HepG2 (cell line): ENCODE data around the gene IL17D. TPM values are rescaled to one million over a fixed set of nuclear protein-coding genes. Genes with fewer than 3 reads are reported as not detected.
A peak's percentile ranks its signal among the peaks of the same experiment; 100 is the strongest.

Experiments
- ATAC-seq: fragments of 200-7000 bp; cut with Tn5 transposase; 3 replicates; pipeline ENCODE4 v1.9.1; 2020; ENCODE audit warnings: mild to moderate bottlenecking, moderate library complexity
- BruUV-seq: library from RNA; stranded (reverse); fragments of 400-500 nt; replicated peaks from 2 replicates; lab custom pipeline; 2021; lab: Mats Ljungman, UMichigan
- CTCF ChIA-PET: fragments of 300-600 bp; formaldehyde crosslinking; extraction: SDS; loops from one replicate; lab custom pipeline; 2021; ENCODE audit warnings: low total read pairs, inconsistent platforms, low intra/inter-chr PET ratio; lab: Yijun Ruan, JAX
- POLR2A ChIA-PET: fragments of 350-600 bp; sonication (Branson Sonifier 250); formaldehyde crosslinking; loops from one replicate; lab custom pipeline; 2020; ENCODE audit warnings: antibody characterized with exemption, inconsistent platforms; lab: Yijun Ruan, JAX
- DNase-seq: peaks from one replicate; pipeline ENCODE4 v3.0.0-alpha.2; 2015; ENCODE audit warnings: low spot score
- FAIRE-seq: peaks from 3 replicates; lab custom pipeline; 2011; peaks lifted over from hg19 to GRCh38; lab: Jason Lieb, UNC
- H2AFZ ChIP-seq: one replicate; pipeline ENCODE4 v1.6.1; 2011; ENCODE audit warnings: low read length, inconsistent platforms
- H3K27ac ChIP-seq: fragments of 300-600 bp; 3 replicates; pipeline ENCODE4 v1.8.0; 2011; ENCODE audit warnings: mixed run types, mild to moderate bottlenecking, mixed read lengths, low read length, inconsistent platforms; ENCODE audit not compliant: insufficient read depth; ENCODE audit errors: extremely low read length
- H3K27me3 ChIP-seq, 2 experiments: fragments of 200-600 bp in 1 of 2; 2 replicates in 1 of 2; 3 replicates in 1 of 2; pipeline versions ENCODE4 v1.6.0 to v1.8.0; 2011; ENCODE audit warnings: low read length in 2 of 2, mild to moderate bottlenecking in 2 of 2, moderate library complexity in 2 of 2, inconsistent platforms in 1 of 2; ENCODE audit not compliant: insufficient read depth in 2 of 2, control insufficient read depth in 1 of 2
- H3K36me3 ChIP-seq, 2 experiments: fragments of 200-600 bp in 1 of 2; replicated peaks in 1 of 2; 2 replicates in 1 of 2; 3 replicates in 1 of 2; pipeline versions ENCODE4 v1.5.1 to v1.8.0; 2011; ENCODE audit warnings: low read length in 2 of 2, inconsistent platforms in 1 of 2; ENCODE audit not compliant: insufficient read depth in 2 of 2, control insufficient read depth in 1 of 2
- H3K4me1 ChIP-seq: 2 replicates; pipeline ENCODE4 v1.5.1; 2012; ENCODE audit warnings: low read length, inconsistent platforms; ENCODE audit not compliant: insufficient read depth
- H3K4me2 ChIP-seq: 2 replicates; pipeline ENCODE4 v1.6.0; 2011; ENCODE audit warnings: low read depth, low read length, inconsistent platforms
- H3K4me3 ChIP-seq, 3 experiments: fragments of 200-600 bp in 1 of 3; sonication (generic), shearing (Covaris generic) in 1 of 3; replicated peaks in 1 of 3; 2 replicates each; pipeline ENCODE4 v1.5.1; 2011 to 2016; ENCODE audit warnings: low read length in 3 of 3, inconsistent platforms in 2 of 3, low read depth in 2 of 3, mild to moderate bottlenecking in 2 of 3, control low read depth in 1 of 3, mixed read lengths in 1 of 3; ENCODE audit not compliant: insufficient read depth in 1 of 3
- H3K79me2 ChIP-seq: one replicate; pipeline ENCODE4 v1.6.1; 2011; ENCODE audit warnings: low read length, inconsistent platforms; ENCODE audit not compliant: insufficient read depth
- H3K9ac ChIP-seq: 2 replicates; pipeline ENCODE4 v1.6.0; 2011; ENCODE audit warnings: mild to moderate bottlenecking, low read depth, low read length, inconsistent platforms; ENCODE audit not compliant: insufficient read depth
- H3K9me3 ChIP-seq: 2 replicates; pipeline ENCODE4 v1.5.1; 2012; ENCODE audit warnings: mild to moderate bottlenecking, low read length
- H4K20me1 ChIP-seq: 2 replicates; pipeline ENCODE4 v1.6.0; 2011; ENCODE audit warnings: inconsistent platforms, mild to moderate bottlenecking, low read length, moderate library complexity; ENCODE audit not compliant: insufficient read depth
- ARNT2 ChIP-seq: sonication (generic); formaldehyde crosslinking; IDR thresholded peaks from 2 replicates; pipeline ENCODE4 v1.8.0; 2022; ENCODE audit warnings: mild to moderate bottlenecking, low read depth, missing genetic modification reagents, moderate library complexity
- CEBPB ChIP-seq: IDR thresholded peaks from 2 replicates; pipeline ENCODE4 v1.6.1; 2011; ENCODE audit warnings: low read depth, low read length, improper control_type of control experiment, borderline replicate concordance
- CHD2 ChIP-seq: IDR thresholded peaks from 2 replicates; pipeline ENCODE4 v1.6.1; 2011; ENCODE audit warnings: low read depth, low read length, improper control_type of control experiment
- MAFF ChIP-seq: IDR thresholded peaks from 2 replicates; pipeline ENCODE4 v1.6.1; 2011; ENCODE audit warnings: low read depth, low read length, improper control_type of control experiment
- MAFK ChIP-seq, 2 experiments: IDR thresholded peaks in 1 of 2; conservative IDR thresholded peaks in 1 of 2; 2 replicates each; pipeline ENCODE4 v1.6.1; 2011; ENCODE audit warnings: improper control_type of control experiment in 2 of 2, low read length in 2 of 2
- PHF21A ChIP-seq: sonication (generic); formaldehyde crosslinking; IDR thresholded peaks from 2 replicates; pipeline ENCODE4 v1.5.0; 2020; ENCODE audit warnings: mild to moderate bottlenecking, missing genetic modification reagents
- ZNF143 ChIP-seq: sonication (generic); formaldehyde crosslinking; IDR thresholded peaks from 2 replicates; pipeline ENCODE4 v1.4.0; 2020; ENCODE audit warnings: missing genetic modification reagents
- ZNF224 ChIP-seq: sonication (generic); formaldehyde crosslinking; IDR thresholded peaks from 2 replicates; pipeline ENCODE4 v1.5.0; 2020; ENCODE audit warnings: mild to moderate bottlenecking, missing genetic modification reagents
- ZNF331 ChIP-seq: sonication (generic); formaldehyde crosslinking; IDR thresholded peaks from 2 replicates; pipeline ENCODE4 v1.4.0; 2020; ENCODE audit warnings: missing genetic modification reagents
- ZNF407 ChIP-seq: sonication (generic); formaldehyde crosslinking; IDR thresholded peaks from one replicate; pipeline ENCODE4 v1.5.1; 2020; ENCODE audit warnings: mild to moderate bottlenecking, missing genetic modification reagents; ENCODE audit errors: not compliant biosample characterization
- ZNF431 ChIP-seq: sonication (generic); formaldehyde crosslinking; IDR thresholded peaks from 2 replicates; pipeline ENCODE4 v1.9.0; 2022; ENCODE audit warnings: missing genetic modification reagents, low read depth, mild to moderate bottlenecking, borderline replicate concordance
- ZNF501 ChIP-seq: sonication (generic); formaldehyde crosslinking; IDR thresholded peaks from 2 replicates; pipeline ENCODE4 v1.5.1; 2020; ENCODE audit warnings: mild to moderate bottlenecking, moderate library complexity, missing genetic modification reagents
- ZNF816 ChIP-seq: sonication (generic); formaldehyde crosslinking; IDR thresholded peaks from 2 replicates; pipeline ENCODE4 v1.8.0; 2022; ENCODE audit warnings: missing genetic modification reagents, mild to moderate bottlenecking, borderline replicate concordance
- ZNF883 ChIP-seq: sonication (generic); formaldehyde crosslinking; IDR thresholded peaks from 2 replicates; pipeline ENCODE4 v1.5.1; 2020; ENCODE audit warnings: mild to moderate bottlenecking, missing genetic modification reagents; ENCODE audit errors: not compliant biosample characterization
- WGBS: methylation state at CpG from one replicate; pipeline ENCODE4 v1.1.6; 2017; ENCODE audit warnings: low lambda C conversion rate; 5-methylcytosine and 5-hydroxymethylcytosine counted together
- in situ Hi-C: cut with HindIII; loops from 2 replicates; pipeline ENCODE4 v1.10.0; 2017; ENCODE audit warnings: low pct_unique_long_range_greater_than_20kb; ENCODE audit not compliant: extremely low pct_ligation_motif_present
- intact Hi-C: fragments of 100-400 bp; cut with micrococcal nuclease; formaldehyde crosslinking; loops from one replicate; pipeline ENCODE4 v1.10.0; 2022; ENCODE audit not compliant: unreplicated experiment
- polyA plus RNA-seq, 8 experiments: library from polyadenylated mRNA; depleted of rRNA in 3 of 8; stranded (reverse) in 7 of 8; unstranded in 1 of 8; fragments of >200 nt; fragmentation: Illumina TruSeq in 4 of 8; extraction: Trizol in 4 of 8; gene quantifications; 2 replicates each; pipeline versions ENCODE4 v1.2.1 to v1.2.3, GENCODE V29; 2011 to 2016; ENCODE audit warnings: low read depth in 4 of 8, missing spikeins in 1 of 8, mixed read lengths in 1 of 8; ENCODE audit not compliant: insufficient read depth in 1 of 8
- total RNA-seq, 5 experiments: library from RNA; depleted of rRNA; stranded (reverse); fragments of >200 nt; fragmentation: Illumina TruSeq; extraction: Trizol; gene quantifications; 2 replicates each; pipeline ENCODE4 v1.2.3, GENCODE V29; 2016; ENCODE audit warnings: low read depth in 1 of 5
- TF ChIP-seq, protein P1 (sequence below): sonication (generic); formaldehyde crosslinking; IDR thresholded peaks from 2 replicates; pipeline ENCODE4 v1.8.1; 2023; ENCODE audit warnings: mild to moderate bottlenecking, missing genetic modification reagents

Gene IL17D
- total and polyA plus RNA-seq, 2 of the 13 experiments (the other 11 are each of a cell fraction or from before 2014, with no cell fraction given), result 1.1 to 2.2 TPM

DNA sequence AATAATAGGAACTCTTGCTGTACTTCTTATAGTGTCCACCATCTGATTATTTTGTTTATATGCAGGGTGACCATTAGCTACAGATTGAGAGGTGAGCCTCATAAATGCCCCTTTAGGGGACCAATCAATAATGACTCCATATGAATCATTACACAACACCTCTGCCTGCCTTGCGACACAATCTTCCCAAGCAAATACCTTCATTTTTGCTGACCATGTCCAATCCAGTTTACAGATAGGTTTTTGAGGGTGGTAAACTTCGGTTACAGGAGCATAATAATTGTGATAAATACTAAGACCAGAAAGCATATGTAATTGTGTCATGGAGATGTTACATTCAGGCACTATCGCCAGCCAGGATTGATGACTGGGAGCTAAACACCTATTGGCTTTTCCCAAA is 23.6 kb upstream of the IL17D start:
- Histone ChIP-seq H3K4me2 (no peak overlapping the region), H3K9me3 (no peaks in the 10 kb centered on the region), H3K9ac (no peak overlapping the region), H4K20me1 (no peaks in the 10 kb centered on the region), H3K27ac (no peak overlapping the region), H3K79me2 (no peaks in the 10 kb centered on the region), H2AFZ (no peak overlapping the region), H3K4me3 (no peak overlapping the region), H3K4me1 (no peaks in the 10 kb centered on the region), H3K27me3 (no peaks in the 10 kb centered on the region), H3K36me3 (peaks cover 0 to 3% of the 10 kb centered on the region in 2 experiments; a peak in 1 of 5 replicates)
- intact Hi-C loops (no loop called here), in situ Hi-C loops (no loop called here)
- BruUV-seq, result no TSS peak
- TF ChIP-seq ZNF224 (no peak), MAFF (peak; percentile 39; the same call in 1 of the 2 replicates), ZNF143 (no peak), ARNT2 (CRISPR knock-in tag) (no peak), ZNF883 (CRISPR knock-in tag) (no peak), ZNF331 (no peak), ZNF501 (CRISPR knock-in tag) (no peak), ZNF407 (CRISPR knock-in tag) (no peak), ZNF431 (CRISPR knock-in tag) (no peak), ZNF816 (CRISPR knock-in tag) (no peak), CEBPB (peak; percentile 56; the same call in 1 of the 2 replicates), MAFK (conservative IDR thresholded peaks at IDR 0.05 in 1 of 2, IDR thresholded peaks at IDR 0.05 in 1 of 2; ENCODE audit: low read length in 2 of 2) (peak; percentile 55 to 63), PHF21A (CRISPR knock-in tag) (no peak), CHD2 (no peak)
- TF ChIP-seq, protein P1, sequence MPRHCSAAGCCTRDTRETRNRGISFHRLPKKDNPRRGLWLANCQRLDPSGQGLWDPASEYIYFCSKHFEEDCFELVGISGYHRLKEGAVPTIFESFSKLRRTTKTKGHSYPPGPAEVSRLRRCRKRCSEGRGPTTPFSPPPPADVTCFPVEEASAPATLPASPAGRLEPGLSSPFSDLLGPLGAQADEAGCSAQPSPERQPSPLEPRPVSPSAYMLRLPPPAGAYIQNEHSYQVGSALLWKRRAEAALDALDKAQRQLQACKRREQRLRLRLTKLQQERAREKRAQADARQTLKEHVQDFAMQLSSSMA, result no peak
- ATAC-seq, result no peak
- 96% methylated on average over 3 of the region's 3 CpGs for WGBS
- no peak for FAIRE-seq
- CTCF ChIA-PET, result no interaction called here
- no peak for DNase-seq
- POLR2A ChIA-PET, result no interaction called here
